Medulla oblongata (tissue), 1 donor: ENCODE results near the gene FHIT.

Source experiments
- DNase-seq: peaks from one replicate; pipeline ENCODE4 v3.0.0-alpha.2; 2015; ENCODE audit errors: extremely low spot score

The FHIT gene

GRCh38 chr3:60289341-60290121 is 961.7 kb downstream of the FHIT start:
- DNase-seq: no peak

DNA sequence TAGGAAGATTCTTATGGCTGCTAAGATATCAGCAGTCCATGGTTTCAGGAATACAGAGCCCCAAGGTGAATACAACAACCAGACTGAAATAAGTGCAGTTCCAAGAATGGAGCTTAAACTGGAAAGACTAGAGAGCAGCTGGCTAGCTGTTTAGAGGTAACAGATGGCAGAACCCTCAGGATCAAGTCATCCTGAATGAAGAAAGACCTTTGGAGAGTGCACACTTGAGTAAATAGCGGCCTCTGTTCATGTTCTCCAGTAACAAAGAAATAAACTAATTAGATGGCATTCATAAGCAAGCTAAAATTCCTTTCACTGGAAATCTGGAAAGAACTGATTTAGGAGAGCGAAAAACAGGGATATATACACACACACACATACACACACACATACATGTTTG is 968.4 kb downstream of the FHIT start:
- DNase-seq: no peak

- no peak for DNase-seq
Observed at GRCh38 chr3:60281970-60282369, 969.3 kb downstream of the FHIT start.

GRCh38 chr3:60277361-60277800 is 973.9 kb downstream of the FHIT start:
- DNase-seq: peak; percentile 27

DNA sequence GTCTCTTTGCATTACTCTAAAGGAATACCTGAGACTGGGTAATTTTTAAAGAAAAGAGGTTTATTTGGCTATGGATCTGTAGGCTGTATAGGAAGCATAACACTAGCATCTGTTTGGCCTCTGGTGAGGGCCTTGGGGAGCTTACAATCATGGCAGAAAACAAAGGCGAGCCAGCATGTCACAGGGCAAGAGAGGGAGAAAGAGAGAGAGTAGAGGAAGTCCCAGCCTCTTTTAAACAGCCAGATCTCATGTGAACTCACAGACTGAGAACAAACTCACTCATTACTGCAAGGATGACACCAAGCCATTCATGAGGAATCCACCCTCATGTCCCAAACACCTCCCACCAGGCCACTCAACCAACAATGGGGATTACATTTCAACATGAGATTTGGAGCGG is 974.6 kb downstream of the FHIT start:
- DNase-seq: no peak

GRCh38 chr3:60274646-60275045 is 976.6 kb downstream of the FHIT start:
- no peak for DNase-seq

DNA sequence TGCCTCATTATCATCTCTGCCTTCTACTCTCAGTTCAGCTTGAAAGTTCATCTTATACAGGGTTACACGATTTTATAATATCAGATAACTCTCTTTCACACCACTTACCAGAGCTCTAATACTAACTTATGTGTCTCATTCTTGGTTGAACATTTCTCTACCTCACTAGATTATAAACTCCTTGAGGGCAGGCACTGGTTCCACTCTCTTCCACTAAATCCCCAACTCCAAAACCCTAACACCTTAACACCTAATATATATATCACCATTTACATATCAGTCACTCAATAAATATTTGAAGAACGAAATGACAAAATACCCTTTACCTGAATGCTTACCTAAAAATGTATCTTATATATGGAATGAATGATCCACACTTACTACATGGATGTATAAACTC is 977.2 kb downstream of the FHIT start:
- DNase-seq: no peak

- no peak for DNase-seq
Observed at GRCh38 chr3:60269829-60270266, 981.4 kb downstream of the FHIT start.

GRCh38 chr3:60269377-60269776 is 981.9 kb downstream of the FHIT start:
- DNase-seq: no peak

DNA sequence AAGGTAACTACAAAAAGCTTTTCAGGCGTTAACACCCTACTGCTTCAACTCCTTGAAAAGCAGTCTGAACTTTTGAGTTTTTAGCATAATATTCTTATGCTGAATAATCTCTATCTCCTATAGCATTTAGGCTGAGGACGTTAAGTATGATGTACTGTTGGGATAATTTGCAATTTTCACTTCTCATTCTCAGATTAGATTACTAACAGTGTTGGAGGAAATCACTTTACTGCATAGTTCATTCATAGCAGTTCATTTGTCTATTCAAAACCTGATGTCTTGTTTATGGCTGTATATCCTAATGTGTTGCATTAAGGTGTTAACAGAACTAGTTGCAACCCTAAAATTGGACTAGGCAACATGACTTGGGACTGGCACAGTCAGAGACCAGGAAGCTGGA is 983.1 kb downstream of the FHIT start:
- no peak for DNase-seq

GRCh38 chr3:60266444-60266843 is 984.8 kb downstream of the FHIT start:
- DNase-seq: no peak

GRCh38 chr3:60263191-60263590 is 988.1 kb downstream of the FHIT start:
- DNase-seq: no peak

DNA sequence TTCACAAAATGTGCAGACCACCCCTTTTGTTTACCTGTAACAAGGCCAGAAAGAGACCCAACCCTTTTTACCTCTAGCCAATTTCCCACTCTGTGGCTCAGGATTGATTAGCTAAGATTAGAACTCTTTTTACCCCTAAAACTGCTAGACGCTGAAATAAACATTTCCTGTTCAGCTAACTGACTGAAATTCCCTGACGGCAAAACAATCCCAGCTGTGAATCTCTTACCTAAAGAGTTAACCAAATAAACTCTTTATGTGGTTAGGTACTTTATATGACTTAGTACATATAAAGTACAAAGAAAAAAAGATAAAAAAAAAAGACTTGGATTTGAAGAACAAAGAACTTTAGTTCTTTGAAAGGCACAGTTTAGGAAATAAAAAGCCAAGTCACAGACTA is 988.7 kb downstream of the FHIT start:
- DNase-seq: no peak

DNA sequence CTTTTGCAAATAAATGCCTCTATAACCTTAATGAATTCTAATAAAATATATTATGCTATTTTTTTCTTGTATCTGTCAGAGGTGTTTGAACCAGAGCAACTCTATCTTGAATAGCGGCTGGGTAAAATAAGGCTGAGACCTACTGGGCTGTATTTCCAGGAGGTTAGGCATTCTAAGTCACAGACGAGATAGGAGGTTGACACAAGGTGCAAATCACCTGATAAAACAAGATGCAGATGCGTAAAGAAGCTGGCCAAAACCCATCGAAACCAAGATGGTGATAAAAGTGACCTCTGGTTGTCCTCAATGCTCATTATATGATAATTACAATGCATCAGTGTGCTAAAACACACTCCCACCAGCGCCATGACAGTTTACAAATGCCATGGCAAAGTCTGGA is 990.7 kb downstream of the FHIT start:
- DNase-seq: no peak

DNA sequence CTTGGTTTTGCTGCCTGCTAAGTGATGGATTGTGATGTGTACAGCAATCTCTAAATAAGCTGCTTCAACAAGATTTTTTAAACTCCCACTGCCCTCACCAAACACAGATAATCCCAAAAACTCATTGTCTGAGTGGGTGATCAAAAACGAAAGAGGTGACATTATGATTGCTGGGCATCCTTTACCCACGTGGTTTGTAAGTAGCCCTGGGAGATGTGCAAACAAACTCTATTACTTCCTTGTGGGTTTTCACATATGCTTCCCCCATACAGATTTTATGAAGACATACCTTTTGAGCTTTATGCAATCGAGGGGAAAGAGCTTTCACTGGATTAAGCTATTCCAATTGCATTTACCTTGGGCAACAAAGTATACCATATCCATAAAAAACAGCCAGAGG is 1000.4 kb downstream of the FHIT start:
- DNase-seq: no peak

GRCh38 chr3:60250206-60250605 is 1001.0 kb downstream of the FHIT start:
- no peak for DNase-seq

GRCh38 chr3:60246361-60246760 is 1004.9 kb downstream of the FHIT start:
- no peak for DNase-seq

- DNase-seq: no peak
Observed at GRCh38 chr3:60243456-60243855, 1007.8 kb downstream of the FHIT start.

DNA sequence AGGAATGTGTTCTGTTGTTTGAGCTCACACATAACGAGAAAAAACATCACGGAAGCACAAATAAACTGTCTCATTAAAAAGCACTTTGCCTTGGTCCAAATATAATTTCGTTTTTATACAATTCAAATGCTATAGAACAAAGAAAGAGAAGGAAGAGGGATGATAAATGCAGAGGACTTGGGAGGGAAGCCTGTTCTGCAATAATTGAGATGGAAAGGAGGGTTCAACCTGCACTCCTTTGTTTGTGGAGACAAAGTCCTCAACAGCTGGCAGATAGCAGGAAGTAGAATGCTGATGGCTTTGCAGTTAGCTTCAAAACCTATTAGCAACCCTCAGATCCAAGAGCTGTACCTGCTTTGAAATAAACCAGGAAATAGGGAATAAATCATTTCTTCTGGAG is 1010.8 kb downstream of the FHIT start:
- DNase-seq: no peak

DNA sequence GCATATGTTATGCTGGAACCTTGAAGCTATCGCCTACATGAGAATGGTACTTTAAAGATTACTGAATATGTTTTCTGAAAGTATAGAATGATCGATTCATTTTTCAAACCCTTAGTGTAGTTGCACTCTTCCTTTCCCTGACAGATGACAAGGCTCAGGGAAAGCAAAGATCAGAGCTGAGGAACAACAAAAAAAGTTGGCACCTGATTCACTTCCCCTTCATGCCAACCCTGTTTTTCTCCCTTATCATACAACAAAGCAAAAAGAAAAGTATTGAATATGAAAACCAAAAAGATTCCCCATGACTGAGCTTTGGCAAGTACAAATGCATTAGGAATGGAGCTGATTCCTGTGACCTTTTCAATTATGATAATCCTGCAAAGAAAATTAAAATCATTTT is 1012.7 kb downstream of the FHIT start:
- DNase-seq: no peak

- DNase-seq: no peak
Observed at GRCh38 chr3:60229502-60229901, 1021.8 kb downstream of the FHIT start.

- DNase-seq: no peak
Observed at GRCh38 chr3:60228823-60229222, 1022.4 kb downstream of the FHIT start.

- DNase-seq: no peak
Observed at GRCh38 chr3:60226912-60227311, 1024.3 kb downstream of the FHIT start.

DNA sequence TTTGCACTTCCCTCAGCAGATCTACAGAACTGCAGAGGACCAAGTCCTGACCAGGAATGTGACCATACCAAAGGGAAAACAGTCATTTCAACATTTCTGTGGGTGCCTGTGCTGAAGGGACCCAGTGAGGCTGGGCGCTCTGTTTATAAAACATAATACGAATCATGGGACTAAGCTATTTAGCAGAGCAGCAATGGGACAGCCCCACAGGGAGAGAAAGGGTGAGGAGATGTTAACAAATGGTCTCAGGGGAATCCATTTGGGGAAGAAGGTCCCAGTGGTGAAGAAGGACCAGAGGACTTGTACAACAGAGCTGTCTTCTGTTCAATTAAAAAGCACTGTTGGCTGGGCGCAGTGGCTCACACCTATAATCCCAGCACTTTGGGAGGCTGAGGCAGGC is 1025.4 kb downstream of the FHIT start:
- no peak for DNase-seq
